ENCODE results near the gene TRANK1. TPM values are rescaled to one million over a fixed set of nuclear protein-coding genes. Genes with fewer than 3 reads are reported as not detected.
A peak's percentile ranks its signal among the peaks of the same experiment; 100 is the strongest.

The TRANK1 gene
- total and polyA plus RNA-seq, 2 of the 8 experiments (the other 6 are each of a cell fraction or from before 2014, with no cell fraction given): 2.9 to 8.8 TPM

- peaks cover 0 to 5% (median 2%) of the 10 kb centered on the region in 4 experiments; a peak in 3 of 7 replicates for H3K4me1 ChIP-seq (replicated peaks in 1 of 4; ENCODE audit: control insufficient read depth in 3 of 4, insufficient read depth in 4 of 4, low read length in 3 of 4)
- H2AK5ac ChIP-seq (ENCODE audit: low read depth, low read length): no peak overlapping the region
- POLR2A ChIA-PET (ENCODE audit: partially characterized antibody): no interaction called here
- H2BK120ac ChIP-seq (replicated peaks; ENCODE audit: low read depth, low read length): no peak overlapping the region
- H4K8ac ChIP-seq (ENCODE audit: extremely low read depth, insufficient read depth, low read length): no peak overlapping the region
- no peaks in the 10 kb centered on the region for H3K9me3 ChIP-seq (ENCODE audit: insufficient read depth in 2 of 2, low read depth in 1 of 2, low read length in 1 of 2)
- H4K91ac ChIP-seq (replicated peaks; ENCODE audit: insufficient read length, low read length): no peak overlapping the region
- H3K18ac ChIP-seq (ENCODE audit: extremely low read depth, low read length): no peak overlapping the region
- H2BK20ac ChIP-seq (ENCODE audit: low read length): no peak overlapping the region
- H3K9ac ChIP-seq (replicated peaks in 1 of 4; ENCODE audit: extremely low read depth in 1 of 4, low read depth in 3 of 4, low read length in 3 of 4): no peak overlapping the region
- H4K5ac ChIP-seq (ENCODE audit: insufficient read length, low read depth, low read length): no peak overlapping the region
- no peaks in the 10 kb centered on the region for H3K27me3 ChIP-seq (replicated peaks in 1 of 4; ENCODE audit: control insufficient read depth in 3 of 4, extremely low read depth in 1 of 4, insufficient read depth in 3 of 4, low read length in 3 of 4)
- no peak overlapping the region for H3K4me2 ChIP-seq (ENCODE audit: insufficient read depth in 1 of 2, low read depth in 2 of 2, low read length in 2 of 2)
- H3K4me3 ChIP-seq (ENCODE audit: extremely low read depth in 1 of 4, insufficient read depth in 2 of 4, low read depth in 3 of 4, low read length in 4 of 4): no peak overlapping the region
- no peak overlapping the region for H2BK5ac ChIP-seq (ENCODE audit: low read depth, low read length)
- no peak overlapping the region for H2AFZ ChIP-seq (ENCODE audit: low read length)
- TF ChIP-seq EZH2 (IDR thresholded peaks at IDR 0.05; ENCODE audit: low read depth, low read length, severe bottlenecking): no peak
- no peak for TF ChIP-seq SRF (IDR thresholded peaks at IDR 0.05; ENCODE audit: low read depth, low read length)
- no peak for TF ChIP-seq HDAC6 (IDR thresholded peaks at IDR 0.05; ENCODE audit: low read depth, low read length)
- TF ChIP-seq TEAD4 (IDR thresholded peaks at IDR 0.05; ENCODE audit: low read depth, low read length): no peak
- no peak for TF ChIP-seq CREB1 (IDR thresholded peaks at IDR 0.05)
- no peak for TF ChIP-seq POU5F1 (IDR thresholded peaks at IDR 0.05; ENCODE audit: low read depth, low read length)
- no peak for TF ChIP-seq KDM1A (IDR thresholded peaks at IDR 0.05; ENCODE audit: borderline replicate concordance, low read length)
- TF ChIP-seq YY1 (IDR thresholded peaks at IDR 0.05; ENCODE audit: low read depth, low read length): no peak
- no peak for TF ChIP-seq KDM5A (IDR thresholded peaks at IDR 0.05; ENCODE audit: low read length)
- TF ChIP-seq BCL11A (IDR thresholded peaks at IDR 0.05; ENCODE audit: low read depth in 2 of 2, low read length in 2 of 2): no peak
- no peak for TF ChIP-seq ASH2L (IDR thresholded peaks at IDR 0.05; ENCODE audit: low read length)
- no peaks in the 10 kb centered on the region for H3K79me1 ChIP-seq (ENCODE audit: low read depth, low read length)
- H2BK12ac ChIP-seq (ENCODE audit: low read depth, low read length): no peak overlapping the region
- DNase-seq (ENCODE audit: low read depth in 1 of 2, low spot score in 2 of 2) (no peak), FAIRE-seq (peak; percentile 45)
- no peak overlapping the region for H2BK15ac ChIP-seq (ENCODE audit: low read length)
- H3K56ac ChIP-seq (replicated peaks; ENCODE audit: insufficient read length, low read depth, low read length): no peak overlapping the region
- H3K27ac ChIP-seq (ENCODE audit: low read depth, low read length): no peak overlapping the region
- no peak overlapping the region for H3K4ac ChIP-seq (replicated peaks; ENCODE audit: insufficient read length, low read depth, low read length)
- H3K23me2 ChIP-seq (ENCODE audit: low read depth, low read length): no peaks in the 10 kb centered on the region
- no peaks in the 10 kb centered on the region for H4K20me1 ChIP-seq (replicated peaks in 1 of 2; ENCODE audit: control insufficient read depth in 1 of 2, insufficient read depth in 2 of 2, low read length in 2 of 2)
- no peaks in the 10 kb centered on the region for H3K79me2 ChIP-seq (ENCODE audit: control insufficient read depth in 1 of 2, insufficient read depth in 2 of 2, low read length in 2 of 2)
- no peak overlapping the region for H3K23ac ChIP-seq (ENCODE audit: insufficient read length)
- H3K14ac ChIP-seq (ENCODE audit: insufficient read length): no peak overlapping the region
- CTCF ChIA-PET (ENCODE audit: partially characterized antibody): interaction anchor here (1.0 to 7.4 kb wide), 7 partner anchors 9 to 154 kb away, joined by 3 to 60 read pairs (median 6); no protein-coding TSS in a partner anchor
- no peaks in the 10 kb centered on the region for H3K36me3 ChIP-seq (ENCODE audit: control insufficient read depth in 2 of 4, insufficient read depth in 4 of 4, low read length in 3 of 4)
- 89% methylated on average over 2 of the region's 2 CpGs; no CpG with 5 or more reads in 1 of the 2 experiments for WGBS, 2 experiments (ENCODE audit: extremely low coverage in 1 of 2, insufficient coverage in 1 of 2, insufficient read length in 1 of 2, insufficient replicate concordance in 2 of 2, low coverage in 1 of 2, low lambda C conversion rate in 2 of 2, missing lambda C conversion rate in 1 of 2)
Observed at GRCh38 chr3:36804295-36805055, 140.4 kb downstream of the TRANK1 start.

Data from H1 (cell line).